ENCODE measurements around the gene PCA3.

GRCh38 chr9:76808636-76809035, 44.4 kb downstream of the PCA3 start:
- TF ChIP-seq, protein P1, sequence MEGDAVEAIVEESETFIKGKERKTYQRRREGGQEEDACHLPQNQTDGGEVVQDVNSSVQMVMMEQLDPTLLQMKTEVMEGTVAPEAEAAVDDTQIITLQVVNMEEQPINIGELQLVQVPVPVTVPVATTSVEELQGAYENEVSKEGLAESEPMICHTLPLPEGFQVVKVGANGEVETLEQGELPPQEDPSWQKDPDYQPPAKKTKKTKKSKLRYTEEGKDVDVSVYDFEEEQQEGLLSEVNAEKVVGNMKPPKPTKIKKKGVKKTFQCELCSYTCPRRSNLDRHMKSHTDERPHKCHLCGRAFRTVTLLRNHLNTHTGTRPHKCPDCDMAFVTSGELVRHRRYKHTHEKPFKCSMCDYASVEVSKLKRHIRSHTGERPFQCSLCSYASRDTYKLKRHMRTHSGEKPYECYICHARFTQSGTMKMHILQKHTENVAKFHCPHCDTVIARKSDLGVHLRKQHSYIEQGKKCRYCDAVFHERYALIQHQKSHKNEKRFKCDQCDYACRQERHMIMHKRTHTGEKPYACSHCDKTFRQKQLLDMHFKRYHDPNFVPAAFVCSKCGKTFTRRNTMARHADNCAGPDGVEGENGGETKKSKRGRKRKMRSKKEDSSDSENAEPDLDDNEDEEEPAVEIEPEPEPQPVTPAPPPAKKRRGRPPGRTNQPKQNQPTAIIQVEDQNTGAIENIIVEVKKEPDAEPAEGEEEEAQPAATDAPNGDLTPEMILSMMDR (conservative IDR thresholded peaks at IDR 0.05 in 1 of 2, IDR thresholded peaks at IDR 0.05 in 1 of 2; ENCODE audit: low read depth in 1 of 2, low read length in 2 of 2) = no peak
- no peak for TF ChIP-seq EZH2 (IDR thresholded peaks at IDR 0.05; ENCODE audit: low read length, missing control alignments)
